GM18526 (cell line): ENCODE measurements around the gene CCDC159.
A peak's percentile ranks its signal among the peaks of the same experiment; 100 is the strongest.

Source experiments
- POLR2A ChIP-seq: IDR thresholded peaks from 3 replicates; pipeline ENCODE4 v1.6.1; 2011; ENCODE audit not compliant: insufficient read length; ENCODE audit errors: extremely low read depth

CCDC159 gene

GRCh38 chr19:11377237-11377636 is 30.9 kb downstream of the CCDC159 start:
- no peak for TF ChIP-seq POLR2A

GRCh38 chr19:11377756-11378155 is 31.4 kb downstream of the CCDC159 start:
- no peak for TF ChIP-seq POLR2A

- TF ChIP-seq POLR2A: no peak
These were observed 32.2 kb downstream of the CCDC159 start for GRCh38 chr19:11378319-11379189.

- no peak for TF ChIP-seq POLR2A
These were observed 33.6 kb downstream of the CCDC159 start for GRCh38 chr19:11379857-11380350.

GRCh38 chr19:11380653-11381537 is 34.6 kb downstream of the CCDC159 start:
- TF ChIP-seq POLR2A: peak; percentile 92

GRCh38 chr19:11382898-11383705 is 36.8 kb downstream of the CCDC159 start:
- no peak for TF ChIP-seq POLR2A

GRCh38 chr19:11383706-11384048 is 37.4 kb downstream of the CCDC159 start:
- no peak for TF ChIP-seq POLR2A

- TF ChIP-seq POLR2A: no peak
These were observed 38.4 kb downstream of the CCDC159 start for GRCh38 chr19:11384778-11385129.

- no peak for TF ChIP-seq POLR2A
These were observed 41.1 kb downstream of the CCDC159 start for GRCh38 chr19:11387162-11388034.

- no peak for TF ChIP-seq POLR2A
These were observed 44.0 kb downstream of the CCDC159 start for GRCh38 chr19:11390359-11390758.

GRCh38 chr19:11390933-11391680 is 44.8 kb downstream of the CCDC159 start:
- no peak for TF ChIP-seq POLR2A

GRCh38 chr19:11397089-11397610 is 50.8 kb downstream of the CCDC159 start:
- no peak for TF ChIP-seq POLR2A

- no peak for TF ChIP-seq POLR2A
These were observed 53.3 kb downstream of the CCDC159 start for GRCh38 chr19:11399667-11400066.
